GM18498 (cell line): Measurements from ENCODE around the gene FARP2.
"Not testable (repeated sequence)": the region's sequence is repeated elsewhere in the genome, so short reads cannot be mapped to it uniquely, and the experiment has no call there.

Experiments
- ATAC-seq: cut with Tn5 transposase; IDR thresholded peaks from one replicate; pipeline ENCODE4 v1.9.1; 2021; ENCODE audit warnings: mild to moderate bottlenecking, moderate library complexity; ENCODE audit not compliant: unreplicated experiment

The FARP2 gene

GRCh38 chr2:241445426-241445825 lies 89.3 kb downstream of the FARP2 start:
- no peak for ATAC-seq

- ATAC-seq: not testable (repeated sequence)
Measured at GRCh38 chr2:241450092-241450491, 94.0 kb downstream of the FARP2 start.

GRCh38 chr2:241451840-241452506 lies 95.9 kb downstream of the FARP2 start:
- no peak for ATAC-seq

- not testable (repeated sequence) for ATAC-seq
Measured at GRCh38 chr2:241453919-241454318, 97.8 kb downstream of the FARP2 start.

- no peak for ATAC-seq
Measured at GRCh38 chr2:241454837-241455485, 98.9 kb downstream of the FARP2 start.

GRCh38 chr2:241456546-241456945 lies 100.5 kb downstream of the FARP2 start:
- no peak for ATAC-seq

- no peak for ATAC-seq
Measured at GRCh38 chr2:241458687-241459086, 102.6 kb downstream of the FARP2 start.

- no peak for ATAC-seq
Measured at GRCh38 chr2:241459520-241459919, 103.4 kb downstream of the FARP2 start.

- no peak for ATAC-seq
Measured at GRCh38 chr2:241460631-241461030, 104.5 kb downstream of the FARP2 start.

GRCh38 chr2:241461693-241462677 lies 105.9 kb downstream of the FARP2 start:
- no peak for ATAC-seq

GRCh38 chr2:241463276-241464135 lies 107.4 kb downstream of the FARP2 start:
- no peak for ATAC-seq

- ATAC-seq: no peak
Measured at GRCh38 chr2:241465543-241465942, 109.5 kb downstream of the FARP2 start.

GRCh38 chr2:241466230-241466629 lies 110.1 kb downstream of the FARP2 start:
- ATAC-seq: no peak

GRCh38 chr2:241467777-241468475 lies 111.8 kb downstream of the FARP2 start:
- ATAC-seq: no peak

- no peak for ATAC-seq
Measured at GRCh38 chr2:241468476-241468781, 112.3 kb downstream of the FARP2 start.

- no peak for ATAC-seq
Measured at GRCh38 chr2:241469746-241470145, 113.7 kb downstream of the FARP2 start.

GRCh38 chr2:241473399-241473798 lies 117.3 kb downstream of the FARP2 start:
- no peak for ATAC-seq

- no peak for ATAC-seq
Measured at GRCh38 chr2:241475267-241475666, 119.2 kb downstream of the FARP2 start.

- ATAC-seq: no peak
Measured at GRCh38 chr2:241478166-241478565, 122.1 kb downstream of the FARP2 start.
